ENCODE data around the gene NUDT22.
A peak's percentile ranks its signal among the peaks of the same experiment; 100 is the strongest.

Gene NUDT22

GRCh38 chr11:64251016-64251752 is 25.1 kb downstream of the NUDT22 start, which contains the start of gene PLCB3:
TSS of gene PLCB3 (plus strand) at chr11:64251530. CDS start at chr11:64251650, 120 bp downstream.
- peak within 1 kb of the TSS in 4 of 5 donors; percentile 82 to 89 (median 84) for H3K9ac ChIP-seq (ENCODE audit: low read length in 5 of 5)
- H3K9me3 ChIP-seq (ENCODE audit: control insufficient read depth in 5 of 5, low read length in 5 of 5) = no peaks in the 10 kb centered on the region
- peaks cover 2 to 48% (median 44%) of the 10 kb centered on the region in 5 donors for H3K4me1 ChIP-seq (ENCODE audit: control insufficient read depth in 5 of 5, insufficient read depth in 5 of 5, low read length in 5 of 5)
- H3K4me3 ChIP-seq (ENCODE audit: low read depth in 1 of 5, low read length in 5 of 5) = peak within 1 kb of the TSS; percentile 73 to 80 (median 78)
- H3K27me3 ChIP-seq (ENCODE audit: control insufficient read depth in 5 of 5, insufficient read depth in 4 of 5, low read length in 5 of 5) = no peaks in the 10 kb centered on the region
- peaks cover 0 to 21% (median 20%) of the 10 kb centered on the region in 5 donors for H3K36me3 ChIP-seq (ENCODE audit: control insufficient read depth in 5 of 5, insufficient read depth in 5 of 5, low read length in 5 of 5)
- H3K27ac ChIP-seq (ENCODE audit: low read depth, low read length) = peak within 1 kb of the TSS; percentile 50

DNA sequence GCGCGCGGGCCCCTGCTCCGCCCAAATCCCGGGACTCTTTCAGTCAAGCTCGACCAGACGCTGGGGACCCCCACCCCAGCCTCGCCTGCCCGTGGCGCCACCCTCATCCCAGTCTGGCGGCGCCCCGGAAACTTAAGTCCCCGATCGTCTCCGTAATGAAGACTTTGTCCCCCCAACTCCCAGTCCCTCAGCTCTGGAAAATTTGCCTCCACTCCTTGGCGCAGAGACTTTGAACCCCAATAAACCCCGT is 25.6 kb downstream of the NUDT22 start:
- Histone ChIP-seq H3K4me3 (ENCODE audit: low read depth in 1 of 5, low read length in 5 of 5) (peak overlapping the region; percentile 73 to 80 (median 78)), H3K36me3 (ENCODE audit: control insufficient read depth in 5 of 5, insufficient read depth in 5 of 5, low read length in 5 of 5) (peaks cover 0 to 26% (median 25%) of the 10 kb centered on the region in 5 donors), H3K4me1 (ENCODE audit: control insufficient read depth in 5 of 5, insufficient read depth in 5 of 5, low read length in 5 of 5) (peaks cover 2 to 46% (median 43%) of the 10 kb centered on the region in 5 donors), H3K27ac (ENCODE audit: low read depth, low read length) (peak overlapping the region; percentile 50), H3K9ac (ENCODE audit: low read length in 5 of 5) (peak overlapping the region in 4 of 5 donors; percentile 82 to 89 (median 84)), H3K27me3 (ENCODE audit: control insufficient read depth in 5 of 5, insufficient read depth in 4 of 5, low read length in 5 of 5) (no peaks in the 10 kb centered on the region), H3K9me3 (ENCODE audit: control insufficient read depth in 5 of 5, low read length in 5 of 5) (no peaks in the 10 kb centered on the region)

DNA sequence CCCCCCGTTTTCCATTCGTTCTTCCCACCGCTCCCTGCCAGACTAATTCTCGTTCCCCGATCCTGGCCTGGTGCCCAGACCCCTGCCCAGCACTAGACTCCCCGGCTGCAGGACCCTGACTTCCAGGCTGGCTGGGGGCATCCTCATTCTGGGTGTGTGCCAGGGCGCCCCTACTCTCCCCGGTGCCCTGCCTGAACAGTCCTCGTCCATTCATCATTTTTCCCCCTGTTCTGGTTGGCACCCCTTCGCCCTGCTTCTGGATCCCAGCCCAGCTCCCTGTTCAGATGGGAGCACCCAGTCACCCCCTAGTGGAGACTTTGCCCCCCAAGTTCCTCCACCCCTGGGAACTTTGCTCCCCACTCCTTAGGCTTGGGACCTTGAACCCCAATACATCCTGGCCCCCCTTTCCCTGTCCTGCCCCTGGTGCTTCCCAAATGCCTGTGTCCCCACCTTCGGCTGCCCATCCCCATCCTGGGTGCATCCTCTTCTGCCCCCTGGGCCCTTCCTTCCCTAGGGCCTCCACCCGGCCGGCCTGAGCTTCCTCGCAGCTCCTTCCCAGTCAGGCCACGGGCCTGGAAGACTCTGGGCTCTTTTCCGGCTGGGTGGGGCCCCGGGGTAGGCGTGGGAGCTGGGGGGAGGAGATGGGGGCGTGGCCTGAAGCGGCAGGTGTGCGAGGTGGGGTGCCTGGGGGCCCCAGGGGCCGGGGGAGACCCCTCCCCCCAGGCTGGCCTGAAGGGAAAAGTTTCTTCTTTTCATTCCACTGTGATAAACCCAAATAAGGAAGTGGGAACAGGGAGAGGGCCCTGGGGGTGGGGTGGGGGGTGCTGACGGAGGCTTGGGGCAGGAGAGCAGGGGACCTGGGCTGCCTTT is 26.2 kb downstream of the NUDT22 start:
- H3K36me3 ChIP-seq (ENCODE audit: control insufficient read depth in 5 of 5, insufficient read depth in 5 of 5, low read length in 5 of 5) = peaks cover 0 to 30% (median 26%) of the 10 kb centered on the region in 5 donors
- H3K27me3 ChIP-seq (ENCODE audit: control insufficient read depth in 5 of 5, insufficient read depth in 4 of 5, low read length in 5 of 5) = no peaks in the 10 kb centered on the region
- H3K27ac ChIP-seq (ENCODE audit: low read depth, low read length) = peak overlapping the region; percentile 50
- peak overlapping the region in 4 of 5 donors; percentile 82 to 89 (median 84) for H3K9ac ChIP-seq (ENCODE audit: low read length in 5 of 5)
- H3K9me3 ChIP-seq (ENCODE audit: control insufficient read depth in 5 of 5, low read length in 5 of 5) = no peaks in the 10 kb centered on the region
- peak overlapping the region; percentile 73 to 80 (median 78) for H3K4me3 ChIP-seq (ENCODE audit: low read depth in 1 of 5, low read length in 5 of 5)
- peaks cover 0 to 41% (median 39%) of the 10 kb centered on the region in 5 donors for H3K4me1 ChIP-seq (ENCODE audit: control insufficient read depth in 5 of 5, insufficient read depth in 5 of 5, low read length in 5 of 5)

DNA sequence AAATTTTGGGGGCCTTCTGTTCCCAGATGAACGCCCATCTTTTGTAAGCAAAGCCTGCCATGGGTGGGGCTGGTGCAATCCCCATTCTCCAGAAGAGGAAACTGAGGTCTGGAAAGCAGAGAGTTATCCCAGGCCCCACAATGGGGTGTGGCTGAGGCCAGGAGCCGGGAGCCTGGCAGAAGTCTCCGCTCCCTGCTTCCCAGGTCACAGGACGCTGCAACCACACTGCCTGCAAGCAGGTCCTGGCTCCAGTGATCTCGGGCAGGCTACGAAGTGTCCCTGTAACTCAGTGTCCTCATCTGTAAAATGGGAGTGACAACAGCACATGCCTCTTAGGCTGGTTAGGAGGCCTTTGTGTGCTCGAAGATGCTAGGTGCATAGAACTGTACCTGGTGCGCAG is 27.0 kb downstream of the NUDT22 start:
- Histone ChIP-seq H3K9me3 (ENCODE audit: control insufficient read depth in 5 of 5, low read length in 5 of 5) (no peaks in the 10 kb centered on the region), H3K4me1 (ENCODE audit: control insufficient read depth in 5 of 5, insufficient read depth in 5 of 5, low read length in 5 of 5) (peaks cover 0 to 34% (median 32%) of the 10 kb centered on the region in 5 donors), H3K4me3 (ENCODE audit: low read depth in 1 of 5, low read length in 5 of 5) (peak overlapping the region in 2 of 5 donors; percentile 78 to 80), H3K9ac (ENCODE audit: low read length in 5 of 5) (peak overlapping the region in 1 of 5 donors; percentile 25), H3K36me3 (ENCODE audit: control insufficient read depth in 5 of 5, insufficient read depth in 5 of 5, low read length in 5 of 5) (peaks cover 0 to 36% (median 28%) of the 10 kb centered on the region in 5 donors), H3K27me3 (ENCODE audit: control insufficient read depth in 5 of 5, insufficient read depth in 4 of 5, low read length in 5 of 5) (no peaks in the 10 kb centered on the region), H3K27ac (ENCODE audit: low read depth, low read length) (peak overlapping the region; percentile 50)

DNA sequence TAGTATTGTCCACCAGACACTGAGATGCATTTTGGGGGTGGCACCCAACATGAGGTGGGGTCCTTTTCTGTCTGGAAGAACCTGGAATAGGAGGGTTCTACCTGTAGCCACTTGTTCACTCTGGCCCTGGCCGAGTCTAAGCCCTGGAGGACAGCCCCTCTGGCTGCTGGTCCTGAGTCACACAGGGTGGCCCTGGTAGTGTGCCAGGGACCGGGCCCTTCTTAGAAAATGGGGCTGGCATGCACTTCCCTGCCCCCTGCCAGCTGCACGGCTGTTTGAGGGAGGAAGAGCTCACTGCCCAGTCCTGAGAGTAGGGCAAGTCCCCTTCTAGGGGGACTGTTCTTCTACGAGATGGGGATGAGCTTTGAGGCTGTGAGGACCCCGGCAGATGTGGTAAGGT is 27.4 kb downstream of the NUDT22 start:
- Histone ChIP-seq H3K4me3 (ENCODE audit: low read depth in 1 of 5, low read length in 5 of 5) (no peak overlapping the region), H3K27ac (ENCODE audit: low read depth, low read length) (no peak overlapping the region), H3K36me3 (ENCODE audit: control insufficient read depth in 5 of 5, insufficient read depth in 5 of 5, low read length in 5 of 5) (peaks cover 0 to 41% (median 33%) of the 10 kb centered on the region in 5 donors), H3K9me3 (ENCODE audit: control insufficient read depth in 5 of 5, low read length in 5 of 5) (no peaks in the 10 kb centered on the region), H3K9ac (ENCODE audit: low read length in 5 of 5) (peak overlapping the region in 2 of 5 donors; percentile 19 to 30), H3K27me3 (ENCODE audit: control insufficient read depth in 5 of 5, insufficient read depth in 4 of 5, low read length in 5 of 5) (no peaks in the 10 kb centered on the region), H3K4me1 (ENCODE audit: control insufficient read depth in 5 of 5, insufficient read depth in 5 of 5, low read length in 5 of 5) (peaks cover 0 to 33% (median 31%) of the 10 kb centered on the region in 5 donors)

DNA sequence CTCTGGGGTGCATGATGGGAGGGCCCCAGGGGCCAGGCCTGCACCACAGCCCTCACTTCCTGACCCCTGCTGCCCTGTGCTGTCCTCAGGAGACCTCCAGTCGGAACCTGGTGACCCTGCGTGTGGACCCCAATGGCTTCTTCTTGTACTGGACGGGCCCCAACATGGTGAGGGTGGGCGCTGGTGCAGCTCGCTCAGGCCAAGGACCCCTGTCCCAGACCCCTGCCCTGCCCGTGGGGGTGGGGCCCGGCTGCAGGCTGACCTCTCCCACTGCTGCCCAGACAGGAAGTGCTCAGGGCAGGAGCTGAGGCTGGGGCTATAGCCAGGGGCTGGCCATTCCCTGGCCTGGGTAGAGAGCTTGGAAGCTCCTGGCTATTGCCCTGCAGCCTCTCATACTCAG is 28.3 kb downstream of the NUDT22 start:
- Histone ChIP-seq H3K4me1 (ENCODE audit: control insufficient read depth in 5 of 5, insufficient read depth in 5 of 5, low read length in 5 of 5) (peaks cover 0 to 33% (median 31%) of the 10 kb centered on the region in 5 donors), H3K27me3 (ENCODE audit: control insufficient read depth in 5 of 5, insufficient read depth in 4 of 5, low read length in 5 of 5) (no peaks in the 10 kb centered on the region), H3K36me3 (ENCODE audit: control insufficient read depth in 5 of 5, insufficient read depth in 5 of 5, low read length in 5 of 5) (peaks cover 0 to 49% (median 41%) of the 10 kb centered on the region in 5 donors), H3K9me3 (ENCODE audit: control insufficient read depth in 5 of 5, low read length in 5 of 5) (no peaks in the 10 kb centered on the region), H3K9ac (ENCODE audit: low read length in 5 of 5) (no peak overlapping the region), H3K27ac (ENCODE audit: low read depth, low read length) (no peak overlapping the region), H3K4me3 (ENCODE audit: low read depth in 1 of 5, low read length in 5 of 5) (no peak overlapping the region)

DNA sequence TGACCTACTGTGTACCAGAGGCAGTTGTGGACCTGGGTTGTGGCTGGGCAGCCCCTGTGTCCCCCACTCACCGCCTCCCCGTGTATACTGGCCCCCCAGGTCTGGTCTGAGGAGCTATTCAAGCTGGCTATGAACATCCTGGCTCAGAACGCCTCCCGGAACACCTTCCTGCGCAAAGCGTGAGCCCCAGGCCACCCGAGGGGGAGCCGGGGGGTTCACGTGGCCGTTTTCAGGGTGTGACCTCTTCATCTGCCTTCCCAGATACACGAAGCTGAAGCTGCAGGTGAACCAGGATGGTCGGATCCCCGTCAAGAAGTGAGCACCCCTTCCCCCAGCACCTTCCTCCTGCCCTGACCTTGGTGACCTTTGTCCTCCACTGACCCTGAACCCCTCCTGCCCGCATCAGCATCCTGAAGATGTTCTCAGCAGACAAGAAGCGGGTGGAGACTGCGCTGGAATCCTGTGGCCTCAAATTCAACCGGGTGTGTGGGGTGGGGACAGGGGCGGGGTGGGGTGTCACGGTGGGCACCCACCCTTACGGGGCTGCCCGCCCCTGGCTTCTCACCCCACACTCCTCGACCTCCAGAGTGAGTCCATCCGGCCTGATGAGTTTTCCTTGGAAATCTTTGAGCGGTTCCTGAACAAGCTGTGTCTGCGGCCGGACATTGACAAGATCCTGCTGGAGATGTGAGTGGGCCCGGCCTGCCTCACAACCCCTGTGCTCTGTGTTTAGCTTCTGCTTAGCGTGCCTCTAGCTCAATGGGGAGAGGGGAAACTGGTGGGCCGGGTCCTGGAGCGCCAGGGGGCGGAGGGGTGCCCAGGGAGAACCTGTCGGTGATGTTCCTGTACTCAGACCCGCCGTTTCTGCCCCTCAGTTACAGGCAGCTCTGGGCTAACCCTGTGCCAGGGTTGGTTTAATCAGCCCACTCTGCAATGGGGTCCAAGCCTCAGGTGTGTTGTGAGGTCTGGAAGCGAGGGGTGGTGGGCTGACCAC is 29.4 kb downstream of the NUDT22 start:
- no peak overlapping the region for H3K9ac ChIP-seq (ENCODE audit: low read length in 5 of 5)
- H3K9me3 ChIP-seq (ENCODE audit: control insufficient read depth in 5 of 5, low read length in 5 of 5) = no peaks in the 10 kb centered on the region
- H3K4me3 ChIP-seq (ENCODE audit: low read depth in 1 of 5, low read length in 5 of 5) = no peak overlapping the region
- peaks cover 0 to 33% (median 31%) of the 10 kb centered on the region in 5 donors for H3K4me1 ChIP-seq (ENCODE audit: control insufficient read depth in 5 of 5, insufficient read depth in 5 of 5, low read length in 5 of 5)
- no peaks in the 10 kb centered on the region for H3K27me3 ChIP-seq (ENCODE audit: control insufficient read depth in 5 of 5, insufficient read depth in 4 of 5, low read length in 5 of 5)
- H3K27ac ChIP-seq (ENCODE audit: low read depth, low read length) = no peak overlapping the region
- H3K36me3 ChIP-seq (ENCODE audit: control insufficient read depth in 5 of 5, insufficient read depth in 5 of 5, low read length in 5 of 5) = peaks cover 0 to 60% (median 52%) of the 10 kb centered on the region in 5 donors

DNA sequence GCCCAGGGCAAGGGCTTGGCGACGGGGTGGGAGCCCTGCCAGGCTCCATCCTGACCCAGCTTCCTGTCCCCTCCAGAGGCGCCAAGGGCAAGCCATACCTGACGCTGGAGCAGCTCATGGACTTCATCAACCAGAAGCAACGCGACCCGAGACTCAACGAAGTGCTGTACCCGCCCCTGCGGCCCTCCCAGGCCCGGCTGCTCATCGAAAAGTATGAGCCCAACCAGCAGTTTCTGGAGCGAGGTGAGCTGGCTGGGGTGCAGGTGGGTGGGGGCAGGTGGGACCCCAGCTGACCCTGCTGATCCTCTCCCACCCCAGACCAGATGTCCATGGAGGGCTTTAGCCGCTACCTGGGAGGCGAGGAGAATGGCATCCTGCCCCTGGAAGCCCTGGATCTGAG is 30.2 kb downstream of the NUDT22 start:
- no peaks in the 10 kb centered on the region for H3K27me3 ChIP-seq (ENCODE audit: control insufficient read depth in 5 of 5, insufficient read depth in 4 of 5, low read length in 5 of 5)
- H3K4me3 ChIP-seq (ENCODE audit: low read depth in 1 of 5, low read length in 5 of 5) = no peak overlapping the region
- H3K9me3 ChIP-seq (ENCODE audit: control insufficient read depth in 5 of 5, low read length in 5 of 5) = no peaks in the 10 kb centered on the region
- peaks cover 0 to 65% (median 55%) of the 10 kb centered on the region in 5 donors for H3K36me3 ChIP-seq (ENCODE audit: control insufficient read depth in 5 of 5, insufficient read depth in 5 of 5, low read length in 5 of 5)
- H3K27ac ChIP-seq (ENCODE audit: low read depth, low read length) = no peak overlapping the region
- no peak overlapping the region for H3K9ac ChIP-seq (ENCODE audit: low read length in 5 of 5)
- H3K4me1 ChIP-seq (ENCODE audit: control insufficient read depth in 5 of 5, insufficient read depth in 5 of 5, low read length in 5 of 5) = peaks cover 0 to 26% (median 23%) of the 10 kb centered on the region in 5 donors

- peaks cover 0 to 9% (median 5%) of the 10 kb centered on the region in 5 donors for H3K4me1 ChIP-seq (ENCODE audit: control insufficient read depth in 5 of 5, insufficient read depth in 5 of 5, low read length in 5 of 5)
- no peaks in the 10 kb centered on the region for H3K27me3 ChIP-seq (ENCODE audit: control insufficient read depth in 5 of 5, insufficient read depth in 4 of 5, low read length in 5 of 5)
- H3K4me3 ChIP-seq (ENCODE audit: low read depth in 1 of 5, low read length in 5 of 5) = no peak overlapping the region
- peaks cover 0 to 85% (median 73%) of the 10 kb centered on the region in 5 donors for H3K36me3 ChIP-seq (ENCODE audit: control insufficient read depth in 5 of 5, insufficient read depth in 5 of 5, low read length in 5 of 5)
- no peaks in the 10 kb centered on the region for H3K9me3 ChIP-seq (ENCODE audit: control insufficient read depth in 5 of 5, low read length in 5 of 5)
- H3K9ac ChIP-seq (ENCODE audit: low read length in 5 of 5) = no peak overlapping the region
- no peak overlapping the region for H3K27ac ChIP-seq (ENCODE audit: low read depth, low read length)
Observed at GRCh38 chr11:64258356-64258755, 32.3 kb downstream of the NUDT22 start.
